Activated T-cell treated with anti-CD3 and anti-CD28 coated beads, Interleukin-2, amount 50 U/mL, for 4 hours (primary cell): ENCODE measurements around the gene PFKFB3. TPM values are rescaled to one million over a fixed set of nuclear protein-coding genes. Genes with fewer than 3 reads are reported as not detected.
A peak's percentile ranks its signal among the peaks of the same experiment; 100 is the strongest.
"Not testable (repeated sequence)": the region's sequence is repeated elsewhere in the genome, so short reads cannot be mapped to it uniquely, and the experiment has no call there.

Source experiments
- ATAC-seq, 2 donors: fragments of 200-7000 bp; cut with Tn5 transposase; one replicate each; pipeline ENCODE4 v1.10.0; 2021
- DNase-seq: peaks from one replicate; pipeline ENCODE4 v3.0.0-alpha.2; 2020
- H3K27me3 Mint-ChIP-seq: one replicate; pipeline ENCODE4 v1.8.0; 2021; ENCODE audit warnings: low read depth, mixed read lengths
- H3K36me3 Mint-ChIP-seq: one replicate; pipeline ENCODE4 v1.8.0; 2022; ENCODE audit warnings: mixed read lengths; ENCODE audit not compliant: insufficient read depth
- H3K4me1 Mint-ChIP-seq: one replicate; pipeline ENCODE4 v1.8.0; 2021; ENCODE audit warnings: low read depth, mixed read lengths
- H3K4me3 Mint-ChIP-seq: one replicate; pipeline ENCODE4 v1.8.0; 2021; ENCODE audit warnings: mild to moderate bottlenecking, moderate library complexity, mixed read lengths
- H3K9me3 Mint-ChIP-seq: one replicate; pipeline ENCODE4 v1.8.0; 2021; ENCODE audit warnings: mixed read lengths
- total RNA-seq, 3 donors: library from RNA; stranded (reverse); gene quantifications; one replicate each; pipeline ENCODE4 v1.2.1, GENCODE V29; 2021

Gene PFKFB3
- total RNA-seq, 3 donors from 2014 or later: 60.5 to 77.0 (median 68.8) TPM

GRCh38 chr10:6202098-6202683 is 541 bp upstream of the PFKFB3 start:
- no peaks in the 10 kb centered on the region for H3K27me3 Mint-ChIP-seq
- no peak for DNase-seq
- peaks cover 2% of the 10 kb centered on the region for H3K36me3 Mint-ChIP-seq
- H3K9me3 Mint-ChIP-seq: no peaks in the 10 kb centered on the region
- peaks cover 28% of the 10 kb centered on the region for H3K4me1 Mint-ChIP-seq
- no peak for ATAC-seq
- peak overlapping the region; percentile 78 for H3K4me3 Mint-ChIP-seq

GRCh38 chr10:6203331-6204062 is 765 bp downstream of the PFKFB3 start:
- Mint-ChIP-seq H3K27me3 (no peaks in the 10 kb centered on the region), H3K4me1 (peaks cover 34% of the 10 kb centered on the region), H3K36me3 (peaks cover 4% of the 10 kb centered on the region), H3K4me3 (peak overlapping the region; percentile 87), H3K9me3 (no peaks in the 10 kb centered on the region)
- ATAC-seq: peak; percentile 49 to 55
- no peak for DNase-seq

- DNase-seq (peak; percentile 70), ATAC-seq (peak; percentile 24 to 32)
- H3K27me3 Mint-ChIP-seq: no peaks in the 10 kb centered on the region
These were observed 1.3 kb downstream of the PFKFB3 start for GRCh38 chr10:6204063-6204340.

GRCh38 chr10:6204341-6205191 is 1.8 kb downstream of the PFKFB3 start:
- Mint-ChIP-seq H3K27me3 (no peaks in the 10 kb centered on the region), H3K9me3 (no peaks in the 10 kb centered on the region), H3K4me3 (peak overlapping the region; percentile 87), H3K4me1 (peaks cover 37% of the 10 kb centered on the region), H3K36me3 (peaks cover 4% of the 10 kb centered on the region)
- ATAC-seq (no peak), DNase-seq (no peak)

More at GRCh38 chr10:6204063-6204340, 1.3 kb downstream of the PFKFB3 start:
- H3K9me3 Mint-ChIP-seq: no peaks in the 10 kb centered on the region
- peaks cover 4% of the 10 kb centered on the region for H3K36me3 Mint-ChIP-seq
- H3K4me3 Mint-ChIP-seq: peak overlapping the region; percentile 87
- H3K4me1 Mint-ChIP-seq: peaks cover 37% of the 10 kb centered on the region

- H3K9me3 Mint-ChIP-seq, H3K36me3 Mint-ChIP-seq, ATAC-seq, H3K27me3 Mint-ChIP-seq, DNase-seq, H3K4me3 Mint-ChIP-seq: not testable (repeated sequence)
- peaks cover 32% of the 10 kb centered on the region for H3K4me1 Mint-ChIP-seq
These were observed 3.8 kb downstream of the PFKFB3 start for GRCh38 chr10:6206486-6206885.

- no peaks in the 10 kb centered on the region for H3K27me3 Mint-ChIP-seq
- ATAC-seq (no peak), DNase-seq (no peak)
- peaks cover 26% of the 10 kb centered on the region for H3K4me1 Mint-ChIP-seq
- H3K36me3 Mint-ChIP-seq: peaks cover 4% of the 10 kb centered on the region
- no peaks in the 10 kb centered on the region for H3K9me3 Mint-ChIP-seq
- H3K4me3 Mint-ChIP-seq: peak overlapping the region; percentile 6
These were observed 4.9 kb downstream of the PFKFB3 start for GRCh38 chr10:6207658-6208057.

GRCh38 chr10:6208799-6209235 is 6.1 kb downstream of the PFKFB3 start:
- H3K9me3 Mint-ChIP-seq: no peaks in the 10 kb centered on the region
- H3K27me3 Mint-ChIP-seq: no peaks in the 10 kb centered on the region
- peaks cover 23% of the 10 kb centered on the region for H3K4me1 Mint-ChIP-seq
- ATAC-seq: no peak
- H3K36me3 Mint-ChIP-seq: peaks cover 10% of the 10 kb centered on the region
- DNase-seq: no peak
- H3K4me3 Mint-ChIP-seq: no peak overlapping the region

GRCh38 chr10:6211341-6211670 is 8.6 kb downstream of the PFKFB3 start:
- H3K36me3 Mint-ChIP-seq: peaks cover 16% of the 10 kb centered on the region
- H3K9me3 Mint-ChIP-seq: no peaks in the 10 kb centered on the region
- ATAC-seq (no peak), DNase-seq (no peak)
- H3K4me3 Mint-ChIP-seq: no peak overlapping the region
- peaks cover 13% of the 10 kb centered on the region for H3K4me1 Mint-ChIP-seq
- no peaks in the 10 kb centered on the region for H3K27me3 Mint-ChIP-seq

- H3K4me1 Mint-ChIP-seq: peaks cover 14% of the 10 kb centered on the region
- no peak for ATAC-seq
- peaks cover 21% of the 10 kb centered on the region for H3K36me3 Mint-ChIP-seq
- H3K4me3 Mint-ChIP-seq: no peak overlapping the region
- no peaks in the 10 kb centered on the region for H3K27me3 Mint-ChIP-seq
- H3K9me3 Mint-ChIP-seq: no peaks in the 10 kb centered on the region
- no peak for DNase-seq
These were observed 9.2 kb downstream of the PFKFB3 start for GRCh38 chr10:6211671-6212635.

GRCh38 chr10:6212806-6213205 is 10.1 kb downstream of the PFKFB3 start:
- ATAC-seq (no peak), DNase-seq (no peak)
- Mint-ChIP-seq H3K36me3 (peaks cover 25% of the 10 kb centered on the region), H3K4me3 (no peak overlapping the region), H3K9me3 (no peaks in the 10 kb centered on the region), H3K27me3 (no peaks in the 10 kb centered on the region), H3K4me1 (peaks cover 12% of the 10 kb centered on the region)

- ATAC-seq (no peak), DNase-seq (no peak)
- no peaks in the 10 kb centered on the region for H3K27me3 Mint-ChIP-seq
- H3K4me1 Mint-ChIP-seq: peaks cover 10% of the 10 kb centered on the region
- no peaks in the 10 kb centered on the region for H3K9me3 Mint-ChIP-seq
- H3K36me3 Mint-ChIP-seq: peaks cover 27% of the 10 kb centered on the region
- no peak overlapping the region for H3K4me3 Mint-ChIP-seq
These were observed 10.6 kb downstream of the PFKFB3 start for GRCh38 chr10:6213257-6213905.

GRCh38 chr10:6213908-6214307 is 11.2 kb downstream of the PFKFB3 start:
- H3K4me1 Mint-ChIP-seq: peaks cover 8% of the 10 kb centered on the region
- no peaks in the 10 kb centered on the region for H3K27me3 Mint-ChIP-seq
- no peak for DNase-seq
- no peaks in the 10 kb centered on the region for H3K9me3 Mint-ChIP-seq
- no peak for ATAC-seq
- H3K36me3 Mint-ChIP-seq: peaks cover 31% of the 10 kb centered on the region
- no peak overlapping the region for H3K4me3 Mint-ChIP-seq

GRCh38 chr10:6214612-6215011 is 11.9 kb downstream of the PFKFB3 start:
- peaks cover 37% of the 10 kb centered on the region for H3K36me3 Mint-ChIP-seq
- H3K27me3 Mint-ChIP-seq: no peaks in the 10 kb centered on the region
- no peak for ATAC-seq
- H3K4me3 Mint-ChIP-seq: no peak overlapping the region
- no peaks in the 10 kb centered on the region for H3K9me3 Mint-ChIP-seq
- DNase-seq: no peak
- peaks cover 7% of the 10 kb centered on the region for H3K4me1 Mint-ChIP-seq
